Endothelial cell (in vitro differentiated cells): Measurements from ENCODE around the gene AP3B1. TPM values are rescaled to one million over a fixed set of nuclear protein-coding genes. Genes with fewer than 3 reads are reported as not detected.

Experiments
- DNase-seq: peaks from one replicate; pipeline ENCODE4 v3.0.0; 2021; ENCODE audit warnings: low spot score
- H3K27ac Mint-ChIP-seq: one replicate; pipeline ENCODE4 v1.8.0; 2021; ENCODE audit warnings: mixed read lengths, inconsistent platforms; ENCODE audit not compliant: unreplicated experiment
- H3K27me3 Mint-ChIP-seq: one replicate; pipeline ENCODE4 v1.8.0; 2021; ENCODE audit warnings: mild to moderate bottlenecking, moderate library complexity, mixed read lengths, inconsistent platforms; ENCODE audit not compliant: unreplicated experiment
- H3K36me3 Mint-ChIP-seq: one replicate; pipeline ENCODE4 v1.8.0; 2021; ENCODE audit warnings: mild to moderate bottlenecking, low read depth, mixed read lengths, inconsistent platforms; ENCODE audit not compliant: unreplicated experiment
- H3K4me1 Mint-ChIP-seq: one replicate; pipeline ENCODE4 v1.8.0; 2021; ENCODE audit warnings: mild to moderate bottlenecking, mixed read lengths, inconsistent platforms; ENCODE audit not compliant: unreplicated experiment
- H3K4me3 Mint-ChIP-seq: one replicate; pipeline ENCODE4 v1.8.0; 2021; ENCODE audit warnings: mild to moderate bottlenecking, mixed read lengths, inconsistent platforms; ENCODE audit not compliant: unreplicated experiment
- H3K9me3 Mint-ChIP-seq: one replicate; pipeline ENCODE4 v1.8.0; 2021; ENCODE audit warnings: mixed read lengths, inconsistent platforms; ENCODE audit not compliant: unreplicated experiment
- total RNA-seq: library from RNA; stranded (reverse); fragmentation: NEBNext Ultra II Directional; extraction: Animal tissue kit (Norgen Biotek cat#: 25700); gene quantifications from one replicate; pipeline ENCODE4 v1.2.1, GENCODE V29; 2021; ENCODE audit not compliant: unreplicated experiment
- TF ChIP-seq, protein P1 (sequence below): fragments of 200-600 bp; sonication (generic); IDR thresholded peaks from one replicate; pipeline ENCODE4 v1.5.0; 2021; ENCODE audit warnings: antibody characterized with exemption; ENCODE audit not compliant: unreplicated experiment

The AP3B1 gene
- total RNA-seq, 1 donor from 2014 or later: 60.9 TPM

DNA sequence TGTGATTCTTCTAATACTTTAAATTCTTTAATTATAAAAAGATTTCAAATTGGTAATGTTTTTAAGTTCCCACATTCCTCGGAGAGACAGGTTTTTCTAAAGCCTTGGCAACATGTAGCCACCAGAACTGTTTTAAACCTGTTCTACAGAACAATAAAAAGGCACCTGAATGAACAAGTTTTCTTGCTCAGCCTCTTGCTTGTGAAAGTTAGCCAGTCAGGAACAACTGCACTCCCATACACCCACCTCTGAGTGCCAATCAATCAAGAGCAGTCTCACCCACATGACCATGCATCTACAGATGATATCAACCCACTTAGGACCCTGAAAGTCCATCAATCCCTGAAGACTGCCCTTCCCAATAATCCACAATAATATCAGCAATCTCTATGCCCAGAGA is 62.3 kb downstream of the AP3B1 start:
- H3K27ac Mint-ChIP-seq: no peak overlapping the region
- no peak for DNase-seq
- H3K27me3 Mint-ChIP-seq: no peaks in the 10 kb centered on the region
- TF ChIP-seq, protein P1, sequence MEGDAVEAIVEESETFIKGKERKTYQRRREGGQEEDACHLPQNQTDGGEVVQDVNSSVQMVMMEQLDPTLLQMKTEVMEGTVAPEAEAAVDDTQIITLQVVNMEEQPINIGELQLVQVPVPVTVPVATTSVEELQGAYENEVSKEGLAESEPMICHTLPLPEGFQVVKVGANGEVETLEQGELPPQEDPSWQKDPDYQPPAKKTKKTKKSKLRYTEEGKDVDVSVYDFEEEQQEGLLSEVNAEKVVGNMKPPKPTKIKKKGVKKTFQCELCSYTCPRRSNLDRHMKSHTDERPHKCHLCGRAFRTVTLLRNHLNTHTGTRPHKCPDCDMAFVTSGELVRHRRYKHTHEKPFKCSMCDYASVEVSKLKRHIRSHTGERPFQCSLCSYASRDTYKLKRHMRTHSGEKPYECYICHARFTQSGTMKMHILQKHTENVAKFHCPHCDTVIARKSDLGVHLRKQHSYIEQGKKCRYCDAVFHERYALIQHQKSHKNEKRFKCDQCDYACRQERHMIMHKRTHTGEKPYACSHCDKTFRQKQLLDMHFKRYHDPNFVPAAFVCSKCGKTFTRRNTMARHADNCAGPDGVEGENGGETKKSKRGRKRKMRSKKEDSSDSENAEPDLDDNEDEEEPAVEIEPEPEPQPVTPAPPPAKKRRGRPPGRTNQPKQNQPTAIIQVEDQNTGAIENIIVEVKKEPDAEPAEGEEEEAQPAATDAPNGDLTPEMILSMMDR: no peak
- H3K36me3 Mint-ChIP-seq: no peaks in the 10 kb centered on the region
- H3K4me3 Mint-ChIP-seq: no peak overlapping the region
- no peaks in the 10 kb centered on the region for H3K9me3 Mint-ChIP-seq
- no peaks in the 10 kb centered on the region for H3K4me1 Mint-ChIP-seq

DNA sequence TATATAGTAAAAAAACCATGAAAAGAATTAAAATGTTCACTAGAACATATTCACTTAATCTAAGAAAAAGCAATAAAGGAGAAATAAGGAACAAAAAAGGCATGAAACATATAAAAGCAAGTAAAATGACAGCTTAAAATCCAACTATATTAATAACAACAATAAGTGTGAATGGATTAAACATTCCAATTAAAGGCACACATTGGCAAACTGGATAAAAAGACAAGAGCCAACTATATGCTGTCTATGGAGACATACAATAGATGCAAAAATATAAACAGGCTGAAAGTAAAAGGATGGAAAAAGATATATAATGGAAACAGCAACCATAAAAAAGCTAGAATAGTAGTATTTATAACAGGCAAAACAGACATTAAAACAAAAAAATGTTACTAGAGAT is 70.1 kb downstream of the AP3B1 start:
- H3K9me3 Mint-ChIP-seq: no peaks in the 10 kb centered on the region
- H3K4me1 Mint-ChIP-seq: no peaks in the 10 kb centered on the region
- no peak overlapping the region for H3K4me3 Mint-ChIP-seq
- no peaks in the 10 kb centered on the region for H3K27me3 Mint-ChIP-seq
- H3K36me3 Mint-ChIP-seq: peaks cover 20% of the 10 kb centered on the region
- H3K27ac Mint-ChIP-seq: no peak overlapping the region
- TF ChIP-seq, protein P1: no peak
- no peak for DNase-seq

DNA sequence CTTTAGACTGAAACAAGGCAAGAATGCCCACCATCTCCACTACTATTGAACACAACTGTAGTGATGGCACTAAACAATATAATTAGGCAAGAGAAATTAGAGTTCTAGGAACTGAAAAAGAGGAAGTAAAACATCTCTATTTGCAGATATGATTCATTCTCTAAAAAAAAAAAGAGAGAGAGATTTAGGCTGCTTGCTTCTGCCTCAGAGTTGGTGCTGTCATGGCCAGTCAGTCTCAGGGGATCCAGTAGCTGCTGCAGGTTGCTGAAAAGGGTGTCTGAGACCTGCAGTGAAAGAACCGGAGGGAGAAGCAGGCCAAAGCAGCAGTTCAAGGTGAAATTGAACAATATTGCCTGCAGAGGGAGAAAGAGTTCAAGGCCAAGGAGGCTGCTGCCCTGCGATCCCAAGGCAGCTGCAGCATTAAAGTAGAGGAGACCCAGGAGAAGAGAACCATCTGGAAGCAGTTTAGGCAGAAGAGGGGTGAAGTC is 72.5 kb downstream of the AP3B1 start:
- Mint-ChIP-seq H3K9me3 (no peaks in the 10 kb centered on the region), H3K27ac (no peak overlapping the region), H3K36me3 (peaks cover 20% of the 10 kb centered on the region), H3K27me3 (no peaks in the 10 kb centered on the region), H3K4me1 (no peaks in the 10 kb centered on the region), H3K4me3 (peak overlapping the region; percentile 33)
- TF ChIP-seq, protein P1: no peak
- DNase-seq: no peak

DNA sequence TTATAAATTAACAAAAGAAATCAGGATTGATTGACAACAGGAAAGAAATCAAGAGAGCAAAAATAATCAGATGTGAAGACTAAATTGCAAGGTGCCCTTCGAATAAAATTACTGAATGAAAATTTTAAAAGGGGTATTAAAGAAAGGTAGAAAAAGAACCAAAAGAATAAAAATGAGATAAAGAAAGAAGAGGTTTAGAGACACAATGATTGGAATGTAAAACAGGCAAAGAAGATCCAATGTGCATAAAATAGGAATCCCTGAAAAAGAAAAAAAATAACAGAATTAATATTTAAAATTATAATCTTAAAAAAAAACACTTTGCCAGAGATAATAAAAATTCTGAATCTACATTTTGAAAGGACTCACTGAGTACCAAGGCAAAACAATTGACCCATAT is 73.0 kb downstream of the AP3B1 start:
- no peak for DNase-seq
- no peaks in the 10 kb centered on the region for H3K4me1 Mint-ChIP-seq
- TF ChIP-seq, protein P1: no peak
- peak overlapping the region; percentile 38 for H3K4me3 Mint-ChIP-seq
- no peaks in the 10 kb centered on the region for H3K27me3 Mint-ChIP-seq
- H3K9me3 Mint-ChIP-seq: no peaks in the 10 kb centered on the region
- peaks cover 20% of the 10 kb centered on the region for H3K36me3 Mint-ChIP-seq
- no peak overlapping the region for H3K27ac Mint-ChIP-seq

DNA sequence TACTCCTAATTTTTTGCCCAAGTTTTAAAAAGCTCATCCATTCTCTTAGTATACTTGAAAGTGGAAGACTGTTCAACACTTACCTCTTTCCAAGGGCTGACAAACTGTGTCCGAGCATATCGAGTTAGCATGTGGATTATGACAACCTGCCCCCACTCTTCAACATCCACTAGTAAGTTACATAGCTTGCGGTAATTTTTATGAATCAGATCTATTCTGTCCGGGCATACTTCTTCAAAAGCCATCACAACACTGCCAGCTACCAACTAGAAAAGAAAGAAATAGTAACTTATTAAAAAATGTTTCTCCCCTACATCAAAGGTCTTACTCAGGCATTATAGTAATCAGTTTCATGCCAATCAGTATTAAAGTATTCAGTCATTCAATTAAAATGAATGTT is 78.5 kb downstream of the AP3B1 start:
- no peak overlapping the region for H3K27ac Mint-ChIP-seq
- no peak overlapping the region for H3K4me3 Mint-ChIP-seq
- H3K36me3 Mint-ChIP-seq: peaks cover 4% of the 10 kb centered on the region
- H3K4me1 Mint-ChIP-seq: no peaks in the 10 kb centered on the region
- TF ChIP-seq, protein P1: no peak
- H3K27me3 Mint-ChIP-seq: peaks cover 2% of the 10 kb centered on the region
- no peak for DNase-seq
- no peaks in the 10 kb centered on the region for H3K9me3 Mint-ChIP-seq
